C4-2B (cell line): Measurements from ENCODE around the gene MAP4K1.

Source experiments
- CTCF ChIP-seq: fragments of 450-650 bp; conservative IDR thresholded peaks from 2 replicates; pipeline ENCODE4 v1.5.1; 2017; ENCODE audit warnings: mild to moderate bottlenecking
- ZFX ChIP-seq: fragments of 450-650 bp; IDR thresholded peaks from 2 replicates; pipeline ENCODE4 v1.6.1; 2017

- TF ChIP-seq CTCF = no peak
- TF ChIP-seq ZFX = no peak
These were observed 27.0 kb upstream of the MAP4K1 start for GRCh38 chr19:38644719-38645118.
